ENCODE measurements around the gene FGR. TPM values are rescaled to one million over a fixed set of nuclear protein-coding genes. Genes with fewer than 3 reads are reported as not detected.

The FGR gene
- total RNA-seq, 2 donors from 2014 or later: 17.0 to 21.5 TPM

GRCh38 chr1:27617420-27617819 lies 17.6 kb downstream of the FGR start:
- H3K9me3 ChIP-seq: no peaks in the 10 kb centered on the region
- ATAC-seq (ENCODE audit: insufficient number of reproducible peaks, low FRiP score, low read depth) (no peak), DNase-seq (ENCODE audit: low spot score) (no peak)
- H3K27ac ChIP-seq: no peak overlapping the region
- H3K36me3 ChIP-seq: no peaks in the 10 kb centered on the region
- H3K4me3 ChIP-seq: no peak overlapping the region
- TF ChIP-seq, protein P1, sequence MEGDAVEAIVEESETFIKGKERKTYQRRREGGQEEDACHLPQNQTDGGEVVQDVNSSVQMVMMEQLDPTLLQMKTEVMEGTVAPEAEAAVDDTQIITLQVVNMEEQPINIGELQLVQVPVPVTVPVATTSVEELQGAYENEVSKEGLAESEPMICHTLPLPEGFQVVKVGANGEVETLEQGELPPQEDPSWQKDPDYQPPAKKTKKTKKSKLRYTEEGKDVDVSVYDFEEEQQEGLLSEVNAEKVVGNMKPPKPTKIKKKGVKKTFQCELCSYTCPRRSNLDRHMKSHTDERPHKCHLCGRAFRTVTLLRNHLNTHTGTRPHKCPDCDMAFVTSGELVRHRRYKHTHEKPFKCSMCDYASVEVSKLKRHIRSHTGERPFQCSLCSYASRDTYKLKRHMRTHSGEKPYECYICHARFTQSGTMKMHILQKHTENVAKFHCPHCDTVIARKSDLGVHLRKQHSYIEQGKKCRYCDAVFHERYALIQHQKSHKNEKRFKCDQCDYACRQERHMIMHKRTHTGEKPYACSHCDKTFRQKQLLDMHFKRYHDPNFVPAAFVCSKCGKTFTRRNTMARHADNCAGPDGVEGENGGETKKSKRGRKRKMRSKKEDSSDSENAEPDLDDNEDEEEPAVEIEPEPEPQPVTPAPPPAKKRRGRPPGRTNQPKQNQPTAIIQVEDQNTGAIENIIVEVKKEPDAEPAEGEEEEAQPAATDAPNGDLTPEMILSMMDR (IDR thresholded peaks at IDR 0.05): no peak
- no peaks in the 10 kb centered on the region for H3K4me1 ChIP-seq (ENCODE audit: control insufficient read depth in 1 of 2, low read depth in 2 of 2)
- no peaks in the 10 kb centered on the region for H3K27me3 ChIP-seq (replicated peaks; ENCODE audit: insufficient read depth)

GRCh38 chr1:27616441-27616840 lies 18.5 kb downstream of the FGR start:
- Histone ChIP-seq H3K27ac (no peak overlapping the region), H3K9me3 (no peaks in the 10 kb centered on the region), H3K4me1 (ENCODE audit: control insufficient read depth in 1 of 2, low read depth in 2 of 2) (no peaks in the 10 kb centered on the region), H3K36me3 (no peaks in the 10 kb centered on the region), H3K27me3 (replicated peaks; ENCODE audit: insufficient read depth) (no peaks in the 10 kb centered on the region), H3K4me3 (no peak overlapping the region)
- ATAC-seq (ENCODE audit: insufficient number of reproducible peaks, low FRiP score, low read depth) (no peak), DNase-seq (ENCODE audit: low spot score) (no peak)
- TF ChIP-seq, protein P1 (IDR thresholded peaks at IDR 0.05): no peak

- TF ChIP-seq, protein P1 (IDR thresholded peaks at IDR 0.05): no peak
- Histone ChIP-seq H3K4me1 (ENCODE audit: control insufficient read depth in 1 of 2, low read depth in 2 of 2) (no peaks in the 10 kb centered on the region), H3K27ac (no peak overlapping the region), H3K4me3 (no peak overlapping the region), H3K9me3 (no peaks in the 10 kb centered on the region), H3K36me3 (no peaks in the 10 kb centered on the region), H3K27me3 (replicated peaks; ENCODE audit: insufficient read depth) (no peaks in the 10 kb centered on the region)
- DNase-seq (ENCODE audit: low spot score) (no peak), ATAC-seq (ENCODE audit: insufficient number of reproducible peaks, low FRiP score, low read depth) (no peak)
Observed at GRCh38 chr1:27615346-27616192, 19.4 kb downstream of the FGR start.

GRCh38 chr1:27614625-27615344 lies 20.2 kb downstream of the FGR start:
- Histone ChIP-seq H3K4me3 (no peak overlapping the region), H3K9me3 (no peaks in the 10 kb centered on the region), H3K27ac (no peak overlapping the region), H3K27me3 (replicated peaks; ENCODE audit: insufficient read depth) (no peaks in the 10 kb centered on the region), H3K36me3 (no peaks in the 10 kb centered on the region), H3K4me1 (ENCODE audit: control insufficient read depth in 1 of 2, low read depth in 2 of 2) (no peaks in the 10 kb centered on the region)
- DNase-seq (ENCODE audit: low spot score) (no peak), ATAC-seq (ENCODE audit: insufficient number of reproducible peaks, low FRiP score, low read depth) (no peak)
- TF ChIP-seq, protein P1 (IDR thresholded peaks at IDR 0.05): no peak

GRCh38 chr1:27614043-27614624 lies 20.9 kb downstream of the FGR start:
- no peaks in the 10 kb centered on the region for H3K9me3 ChIP-seq
- H3K4me3 ChIP-seq: no peak overlapping the region
- no peak for DNase-seq (ENCODE audit: low spot score)
- no peaks in the 10 kb centered on the region for H3K36me3 ChIP-seq
- H3K27me3 ChIP-seq (replicated peaks; ENCODE audit: insufficient read depth): no peaks in the 10 kb centered on the region
- H3K4me1 ChIP-seq (ENCODE audit: control insufficient read depth in 1 of 2, low read depth in 2 of 2): peaks cover 0 to 2% of the 10 kb centered on the region in 2 donors
- TF ChIP-seq, protein P1 (IDR thresholded peaks at IDR 0.05): no peak
- no peak for ATAC-seq (ENCODE audit: insufficient number of reproducible peaks, low FRiP score, low read depth)
- H3K27ac ChIP-seq: no peak overlapping the region
